Measurements from ENCODE around the gene CBLL2.
"Not testable (repeated sequence)": the region's sequence is repeated elsewhere in the genome, so short reads cannot be mapped to it uniquely, and the experiment has no call there.

Gene CBLL2, protein sequence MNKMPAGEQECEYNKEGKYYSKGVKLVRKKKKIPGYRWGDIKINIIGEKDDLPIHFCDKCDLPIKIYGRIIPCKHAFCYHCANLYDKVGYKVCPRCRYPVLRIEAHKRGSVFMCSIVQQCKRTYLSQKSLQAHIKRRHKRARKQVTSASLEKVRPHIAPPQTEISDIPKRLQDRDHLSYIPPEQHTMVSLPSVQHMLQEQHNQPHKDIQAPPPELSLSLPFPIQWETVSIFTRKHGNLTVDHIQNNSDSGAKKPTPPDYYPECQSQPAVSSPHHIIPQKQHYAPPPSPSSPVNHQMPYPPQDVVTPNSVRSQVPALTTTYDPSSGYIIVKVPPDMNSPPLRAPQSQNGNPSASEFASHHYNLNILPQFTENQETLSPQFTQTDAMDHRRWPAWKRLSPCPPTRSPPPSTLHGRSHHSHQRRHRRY

DNA sequence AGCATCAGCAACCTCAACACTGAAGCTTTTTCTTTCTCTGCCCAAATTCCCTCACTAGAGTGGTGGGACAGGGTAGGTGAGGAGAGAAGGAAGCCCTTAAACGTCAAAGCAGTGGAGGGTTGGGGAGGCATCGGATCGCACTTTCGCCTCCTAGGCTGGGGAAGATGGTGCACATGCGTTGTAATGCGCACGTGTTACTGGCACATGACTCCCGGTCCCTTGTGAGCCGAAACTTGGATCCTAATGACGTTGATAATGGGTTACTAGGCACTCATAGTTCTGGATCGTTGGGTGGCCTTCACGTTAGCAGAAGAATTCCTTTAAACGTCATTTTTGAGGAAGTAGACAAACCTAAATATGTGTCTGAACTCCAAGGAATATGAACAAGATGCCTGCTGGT is at the start of gene CBLL2:
CBLL2 (plus strand) TSS at position 301 of the 400 bp plus-strand sequence; CDS start at position 380, 79 bp downstream.
- no peak for DNase-seq (ENCODE audit: low read depth, low spot score)

DNA sequence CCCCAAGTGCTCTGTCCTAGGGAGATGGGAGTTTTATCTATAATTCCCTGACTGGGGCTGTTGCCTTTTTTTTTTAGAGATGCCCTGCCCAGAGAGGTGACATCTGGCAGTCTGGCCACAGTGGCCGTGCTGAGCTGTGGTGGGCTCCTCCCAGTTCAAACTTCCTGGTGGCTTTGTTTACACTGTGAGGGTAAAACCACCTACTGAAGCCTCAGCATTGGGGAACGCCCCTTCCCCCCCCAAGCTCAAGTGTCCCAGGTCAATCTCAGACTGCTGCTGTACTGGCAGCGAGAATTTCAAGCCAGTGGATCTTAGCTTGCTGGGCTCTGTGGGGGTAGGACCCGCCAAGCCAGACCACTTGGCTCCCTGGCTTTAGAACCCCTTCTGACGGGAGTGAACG is 38.3 kb upstream of the CBLL2 start:
- no peak for DNase-seq (ENCODE audit: low read depth, low spot score)

DNA sequence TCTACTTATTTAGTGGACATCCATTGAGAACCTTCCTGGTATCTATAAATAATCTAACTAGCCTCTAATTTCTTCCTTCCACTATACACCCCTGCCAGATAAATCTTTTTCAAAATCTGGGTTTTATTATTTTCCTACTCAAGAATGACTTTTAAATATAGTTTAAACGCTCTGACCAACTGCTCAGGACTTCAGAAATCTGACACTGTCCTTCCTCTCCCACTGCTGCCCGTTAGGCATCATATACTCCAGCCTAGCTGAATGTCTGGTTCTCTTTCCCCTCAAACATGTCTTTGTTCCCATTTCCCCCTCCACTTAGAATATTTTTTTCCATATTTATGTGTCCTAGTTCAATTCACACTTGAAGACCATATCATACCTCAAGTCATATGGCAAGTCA is 35.2 kb upstream of the CBLL2 start:
- no peak for DNase-seq (ENCODE audit: low read depth, low spot score)

DNA sequence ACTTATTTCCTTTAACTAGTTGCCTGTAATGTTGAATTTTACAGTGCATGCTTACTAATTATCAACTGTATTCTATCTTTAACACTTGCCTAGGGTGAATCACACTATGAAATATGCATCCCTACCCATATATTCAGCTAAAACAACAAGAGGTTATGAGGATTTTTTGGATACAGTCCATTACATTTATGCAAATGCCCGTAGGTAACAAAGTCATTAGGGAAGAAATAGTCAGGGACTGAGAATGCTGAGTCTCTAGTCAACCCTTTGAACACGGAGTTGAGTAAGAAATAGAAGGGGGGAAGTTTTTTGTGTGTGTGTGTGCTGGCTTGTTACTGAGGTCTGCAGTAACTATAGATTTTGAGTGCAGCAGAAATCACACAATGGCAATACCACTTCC is 26.1 kb upstream of the CBLL2 start:
- no peak for DNase-seq (ENCODE audit: low read depth, low spot score)

DNA sequence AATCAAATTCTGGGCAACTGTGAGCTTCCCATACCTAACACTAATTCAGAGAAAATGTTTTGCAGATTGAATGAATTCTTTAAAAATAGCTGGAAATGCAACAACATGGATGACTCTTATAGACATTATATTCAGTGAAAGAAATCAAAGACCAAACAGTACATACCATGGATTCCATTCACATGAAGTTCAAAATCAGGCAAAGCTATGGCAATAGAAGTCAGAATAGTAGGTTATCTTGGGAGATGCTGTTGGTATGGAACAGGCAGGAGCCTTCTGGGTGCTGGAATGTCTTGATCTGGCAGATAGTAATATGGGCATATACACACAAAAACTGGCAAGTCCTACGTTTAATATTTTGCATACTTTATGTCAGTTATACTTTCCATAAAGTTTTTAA is 25.5 kb upstream of the CBLL2 start:
- DNase-seq (ENCODE audit: low read depth, low spot score) = no peak

DNA sequence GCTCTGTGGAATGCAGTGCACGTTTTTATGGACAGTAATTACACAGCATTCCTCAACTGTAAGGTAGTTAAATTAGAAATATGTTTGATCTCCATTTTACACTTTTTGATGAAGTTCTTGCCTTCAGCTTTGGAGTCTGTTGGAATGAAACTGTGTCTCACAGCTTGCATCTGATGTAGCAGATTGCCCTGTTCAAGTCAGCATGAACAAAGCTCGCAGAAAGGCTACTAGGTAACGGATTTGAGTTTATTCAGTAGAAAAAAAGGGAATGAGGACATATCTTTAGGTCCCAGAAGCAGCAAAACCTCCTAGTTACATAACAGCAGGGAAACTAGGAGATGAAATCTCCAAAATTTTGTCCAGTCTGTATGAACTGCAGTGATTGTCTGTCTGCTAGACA is 24.3 kb upstream of the CBLL2 start:
- no peak for DNase-seq (ENCODE audit: low read depth, low spot score)

DNA sequence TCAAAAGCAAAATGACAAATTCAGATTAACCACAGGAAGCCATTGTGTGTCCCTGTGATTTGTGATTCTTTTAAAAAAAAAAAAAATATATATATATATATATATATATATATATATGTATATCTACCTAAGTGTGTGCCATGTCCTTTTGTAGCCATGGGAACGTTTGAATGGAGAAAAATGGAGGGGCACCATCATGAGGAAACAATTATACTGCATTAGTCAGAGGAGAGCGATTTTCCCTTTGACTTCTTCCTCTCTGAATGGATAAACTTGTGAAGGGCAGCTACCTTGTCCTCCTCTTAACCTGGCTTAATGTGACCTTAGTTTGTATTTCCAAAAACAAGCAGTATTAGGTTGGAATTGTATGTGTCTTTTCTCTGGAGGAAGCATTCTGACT is 23.3 kb upstream of the CBLL2 start:
- DNase-seq (ENCODE audit: low read depth, low spot score) = no peak

DNA sequence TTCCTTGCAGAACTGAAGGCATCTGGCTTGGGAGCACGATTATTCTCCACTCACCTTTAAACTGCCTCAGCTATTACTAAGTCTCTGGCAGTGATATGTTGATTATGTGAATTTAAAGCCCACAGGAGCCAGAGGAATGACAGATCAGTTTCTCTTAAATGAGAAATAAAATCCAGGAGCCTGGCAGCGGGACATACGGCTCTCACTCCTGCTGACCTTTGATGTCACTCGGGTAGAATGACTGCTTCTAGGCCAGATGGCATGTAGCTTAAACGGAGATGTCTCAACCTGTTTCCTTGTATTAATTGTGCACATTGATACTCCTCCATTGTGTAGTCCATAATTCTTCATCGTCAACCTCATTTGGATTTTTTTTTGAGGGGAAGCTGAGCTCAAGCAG is 4.0 kb upstream of the CBLL2 start:
- DNase-seq (ENCODE audit: low read depth, low spot score) = no peak

DNA sequence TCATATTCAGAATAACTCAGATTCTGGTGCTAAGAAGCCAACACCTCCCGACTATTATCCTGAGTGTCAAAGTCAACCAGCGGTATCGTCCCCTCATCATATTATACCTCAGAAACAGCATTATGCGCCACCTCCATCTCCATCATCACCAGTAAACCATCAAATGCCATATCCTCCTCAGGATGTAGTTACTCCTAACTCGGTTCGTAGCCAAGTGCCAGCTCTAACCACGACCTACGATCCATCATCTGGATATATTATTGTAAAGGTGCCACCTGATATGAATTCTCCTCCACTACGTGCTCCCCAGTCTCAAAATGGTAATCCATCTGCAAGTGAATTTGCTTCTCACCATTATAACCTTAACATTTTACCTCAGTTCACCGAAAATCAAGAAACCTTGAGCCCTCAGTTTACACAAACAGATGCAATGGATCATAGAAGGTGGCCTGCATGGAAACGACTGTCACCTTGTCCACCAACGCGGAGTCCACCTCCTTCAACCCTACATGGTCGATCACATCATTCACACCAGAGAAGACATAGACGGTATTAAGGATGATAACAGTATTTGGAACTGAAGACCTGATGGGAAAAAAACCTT is 1.1 kb downstream of the CBLL2 start:
- no peak for DNase-seq (ENCODE audit: low read depth, low spot score)

DNA sequence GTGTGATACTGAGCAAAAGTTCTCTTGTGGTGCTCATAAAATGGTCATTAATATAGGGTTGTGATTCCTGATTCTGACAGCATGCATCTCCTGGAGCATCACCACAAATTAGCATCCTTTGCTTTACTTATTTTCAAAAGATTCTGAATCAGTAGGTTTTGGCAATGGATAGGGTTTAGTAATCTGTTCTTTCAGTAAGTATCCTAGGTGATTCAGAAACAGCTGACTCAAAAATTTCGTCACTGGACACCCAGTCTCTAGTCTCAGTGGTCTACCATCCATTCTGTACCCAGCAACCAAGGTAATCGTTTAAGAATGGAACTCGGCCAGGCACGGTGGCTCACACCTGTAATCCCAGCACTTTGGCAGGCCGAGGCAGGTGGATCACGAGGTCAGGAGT is 4.1 kb downstream of the CBLL2 start:
- DNase-seq (ENCODE audit: low read depth, low spot score) = no peak

DNA sequence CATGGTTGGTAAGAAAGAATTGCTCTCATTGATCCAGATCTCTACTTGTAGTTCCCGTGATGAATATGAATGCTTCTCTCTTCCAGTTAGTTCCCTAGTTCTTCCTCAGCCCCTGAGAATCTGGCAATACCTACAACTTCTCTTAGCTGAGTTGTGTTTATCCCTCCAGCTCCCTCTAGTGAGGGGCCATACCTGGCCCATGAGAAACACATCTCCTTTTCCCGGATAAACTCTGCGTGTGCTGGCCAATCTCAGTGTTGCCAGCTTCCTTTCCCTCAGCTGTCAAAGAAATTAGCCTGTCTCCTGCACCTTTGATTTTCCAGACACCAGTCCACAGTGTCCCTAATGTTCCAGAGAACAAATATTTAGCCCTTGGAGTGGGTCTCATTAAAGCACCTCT is 5.7 kb downstream of the CBLL2 start:
- DNase-seq (ENCODE audit: low read depth, low spot score) = peak; percentile 55

DNA sequence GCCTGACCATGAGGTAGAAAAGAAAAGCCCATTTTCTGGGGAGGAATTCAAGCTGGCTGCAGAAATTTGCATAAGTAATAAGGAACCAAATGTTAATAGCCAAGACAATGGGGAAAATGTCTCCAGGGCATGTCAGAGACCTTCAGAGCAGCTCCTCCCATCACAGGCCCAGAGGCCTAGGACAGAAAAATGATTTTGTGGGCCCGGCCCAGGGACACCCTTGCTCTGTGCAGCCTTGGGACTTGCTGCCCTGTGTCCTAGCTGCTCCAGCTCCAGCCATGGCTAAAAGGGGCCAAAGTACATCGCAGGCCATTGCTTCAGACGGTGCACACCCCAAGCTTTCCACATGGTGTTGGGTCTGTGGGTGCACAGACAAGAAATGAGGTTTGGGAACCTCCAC is 16.5 kb downstream of the CBLL2 start:
- not testable (repeated sequence) for DNase-seq (ENCODE audit: low read depth, low spot score)

DNA sequence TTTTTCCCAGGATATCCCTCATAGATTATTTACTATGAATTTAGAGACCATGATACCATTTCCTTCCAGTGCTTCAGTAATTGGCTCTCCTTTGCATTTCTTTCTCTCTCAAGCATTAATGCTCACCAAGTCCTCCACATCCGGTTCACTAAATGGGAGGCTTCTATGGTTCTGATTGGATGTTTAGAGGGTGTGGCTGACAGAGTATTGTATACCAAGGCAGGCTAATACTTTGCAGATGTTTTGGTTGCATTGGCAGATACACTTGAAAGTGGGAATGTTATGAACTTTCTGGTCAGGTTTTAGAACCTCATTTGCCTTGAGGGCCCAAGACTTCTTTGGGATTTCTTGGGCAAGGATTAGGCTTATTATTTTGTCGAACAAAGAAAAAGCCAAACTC is 24.2 kb downstream of the CBLL2 start:
- DNase-seq (ENCODE audit: low read depth, low spot score) = no peak

DNA sequence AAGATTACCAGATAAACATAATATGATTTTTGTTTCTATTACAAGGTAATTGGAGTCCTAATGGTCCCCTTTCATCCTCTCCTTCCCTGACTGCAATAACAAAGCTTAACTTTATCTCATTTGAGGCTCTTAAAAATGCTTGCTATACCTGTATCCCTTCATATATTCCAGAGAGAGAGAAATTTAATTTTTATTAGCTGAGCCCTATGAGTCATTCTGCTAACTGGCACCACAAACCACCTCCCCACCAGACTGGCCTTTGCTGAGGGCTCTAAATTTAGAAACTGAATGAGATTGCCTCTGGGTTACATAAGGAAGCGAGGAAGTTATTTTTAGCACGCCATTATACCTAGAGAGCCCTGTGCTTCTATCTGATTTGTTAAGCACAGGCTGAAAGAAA is 27.4 kb downstream of the CBLL2 start:
- DNase-seq (ENCODE audit: low read depth, low spot score) = peak; percentile 11

DNA sequence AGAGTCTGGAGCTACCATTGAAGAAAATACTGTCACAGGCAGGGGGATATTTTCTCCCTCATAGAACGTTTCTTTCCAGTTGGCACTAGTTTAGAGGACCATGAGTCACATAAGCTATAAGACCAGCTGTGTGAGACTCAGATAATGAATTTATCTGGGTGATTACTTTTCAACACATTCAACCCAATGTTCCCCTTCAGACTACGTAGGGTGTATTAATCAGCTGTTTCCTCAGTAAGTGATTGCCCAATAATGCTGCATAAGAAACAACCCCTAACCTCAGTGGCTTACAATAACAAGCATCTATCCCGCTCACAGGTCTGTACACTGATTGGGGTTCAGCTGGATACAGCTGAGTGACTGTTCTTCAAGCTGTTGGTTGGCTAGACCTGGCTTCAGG is 38.1 kb downstream of the CBLL2 start:
- no peak for DNase-seq (ENCODE audit: low read depth, low spot score)

DNA sequence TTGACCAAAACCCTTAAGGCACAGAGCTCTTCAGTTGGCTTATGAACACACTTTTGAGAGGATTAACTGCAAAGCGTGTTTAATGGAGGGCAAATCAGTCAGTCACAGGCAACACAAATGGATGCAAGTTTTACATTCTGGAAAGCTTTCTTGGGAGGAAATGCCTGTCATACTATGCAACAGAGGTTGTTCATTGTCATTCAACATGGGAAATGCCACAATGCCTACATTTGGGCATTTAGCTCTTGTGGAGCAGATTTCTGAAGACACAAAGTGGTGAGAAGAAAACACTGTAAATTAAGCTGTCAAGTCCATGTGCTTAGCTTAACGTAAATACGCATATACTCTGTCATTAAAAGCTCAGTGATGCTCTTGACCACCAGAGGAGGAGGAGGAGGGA is 41.1 kb downstream of the CBLL2 start:
- no peak for DNase-seq (ENCODE audit: low read depth, low spot score)

DNA sequence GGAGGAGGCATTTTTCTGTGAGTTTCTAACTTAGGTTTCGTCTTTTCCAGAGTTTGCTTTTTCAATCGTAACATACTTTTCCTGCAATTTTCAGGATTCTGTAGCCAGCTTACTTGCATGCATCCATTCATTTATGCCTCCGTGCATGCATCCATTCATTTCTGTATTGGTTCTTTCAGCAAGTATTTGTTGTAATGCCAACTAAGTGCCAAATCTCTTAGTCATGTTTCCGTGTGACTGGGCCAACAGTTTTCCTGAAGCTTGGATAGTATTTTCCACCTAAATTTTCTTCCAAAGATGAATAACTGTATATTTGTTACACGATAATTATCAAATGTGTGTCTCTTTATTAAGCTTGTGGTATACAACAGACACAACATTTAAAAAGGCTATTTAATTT is 41.5 kb downstream of the CBLL2 start:
- DNase-seq (ENCODE audit: low read depth, low spot score) = no peak

DNA sequence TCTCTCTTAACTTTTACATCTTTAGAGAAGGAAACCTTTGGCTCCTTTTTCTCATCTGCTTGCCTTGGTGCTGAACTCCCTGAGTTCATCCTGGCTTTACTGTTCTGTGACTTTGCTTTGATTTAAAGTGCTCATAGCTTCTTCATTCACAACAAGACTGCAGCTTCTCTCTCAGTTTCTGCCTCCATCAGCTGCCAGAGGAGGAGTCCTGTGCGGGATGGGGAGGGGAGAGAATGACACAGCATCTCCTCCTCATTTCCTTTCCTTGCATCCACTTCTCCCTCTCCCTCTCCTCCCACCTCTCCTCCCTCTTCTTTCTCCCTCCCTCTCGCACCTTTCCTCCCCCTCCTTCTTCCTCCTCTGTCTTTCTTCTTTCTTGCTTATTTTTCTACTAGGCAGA is 42.0 kb downstream of the CBLL2 start:
- DNase-seq (ENCODE audit: low read depth, low spot score) = peak; percentile 37

DNA sequence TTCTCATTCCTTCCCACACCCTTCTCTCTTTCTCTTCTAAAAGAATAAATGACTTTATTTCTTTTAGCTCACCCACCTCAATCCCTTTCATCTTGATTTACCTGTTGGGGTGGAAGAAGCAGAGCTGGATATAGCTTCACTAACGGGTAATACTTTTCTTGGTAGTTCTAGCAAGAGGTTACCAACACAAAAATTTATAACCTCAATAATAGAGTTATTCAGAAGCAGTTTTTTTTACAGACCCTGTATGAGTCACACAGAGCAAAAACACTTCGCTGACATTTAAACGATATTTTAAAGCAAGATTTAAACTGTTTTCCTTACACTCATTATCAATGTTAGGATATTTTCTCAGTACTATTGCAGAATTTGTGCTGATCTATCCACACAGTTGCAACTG is 42.4 kb downstream of the CBLL2 start:
- no peak for DNase-seq (ENCODE audit: low read depth, low spot score)

DNA sequence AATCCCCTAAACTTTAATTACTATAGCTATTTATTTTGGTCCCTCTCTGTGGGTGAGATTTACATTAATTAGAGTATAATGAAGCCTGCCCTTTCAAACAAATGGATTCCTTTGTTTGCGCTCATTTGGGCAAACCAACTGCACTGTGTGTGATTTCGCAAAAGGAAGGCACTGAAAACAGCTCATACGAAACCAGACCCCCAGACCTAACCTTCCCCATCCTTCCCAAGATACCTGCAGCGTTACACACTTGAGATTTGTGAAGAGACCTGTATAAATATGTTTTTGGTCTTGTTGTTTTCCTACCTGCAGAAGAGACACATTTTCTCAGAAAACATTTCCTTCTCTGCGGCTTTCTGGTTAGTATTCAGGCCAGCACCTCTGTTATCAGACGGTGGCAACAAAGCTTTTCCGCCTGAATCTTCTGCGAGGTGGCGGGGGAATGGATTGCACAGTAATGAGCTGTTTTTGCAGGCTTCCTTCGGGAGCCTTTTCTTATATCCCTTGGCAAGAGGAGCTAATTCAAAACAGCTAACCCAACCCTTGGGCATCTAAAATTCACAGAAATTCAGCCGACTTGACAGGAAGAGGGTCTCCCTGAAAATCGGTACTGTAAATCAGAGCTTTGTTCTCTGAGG is 47.6 kb downstream of the CBLL2 start:
- DNase-seq (ENCODE audit: low read depth, low spot score) = no peak

DNA sequence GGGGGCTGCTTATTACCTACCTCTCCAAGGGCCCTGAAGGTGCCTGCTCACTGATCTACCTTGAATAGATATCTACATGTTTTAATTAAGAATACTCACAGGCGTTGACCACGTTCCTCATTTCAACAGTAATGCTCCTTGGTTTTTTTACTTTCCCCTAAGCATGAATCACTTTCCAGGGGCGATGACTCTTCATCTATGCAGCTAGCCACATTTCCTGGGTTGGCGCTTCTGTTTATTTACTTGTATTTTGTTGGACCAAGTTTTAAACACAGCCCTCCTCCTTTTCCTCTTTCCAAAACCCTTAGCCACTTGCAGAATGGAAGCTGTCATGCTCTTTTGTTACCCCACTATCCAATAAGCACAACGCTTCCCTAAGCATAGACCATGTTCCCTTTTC is 50.8 kb downstream of the CBLL2 start:
- no peak for DNase-seq (ENCODE audit: low read depth, low spot score)
